ENCODE measurements around the gene MROH7. TPM values are rescaled to one million over a fixed set of nuclear protein-coding genes. Genes with fewer than 3 reads are reported as not detected.

MROH7 gene
- polyA plus RNA-seq, 3 donors = 0.22 to 0.33 (median 0.28) TPM

- 82 to 89% (median 86%) methylated on average over 7 of the region's 7 CpGs for WGBS, 3 donors
- H3K27ac ChIP-seq (ENCODE audit: low read depth, low read length) = no peak overlapping the region
Measured at GRCh38 chr1:54679706-54680105, 38.1 kb downstream of the MROH7 start.

GRCh38 chr1:54680387-54680786 lies 38.8 kb downstream of the MROH7 start:
- 83 to 86% (median 85%) methylated on average over 8 of the region's 8 CpGs for WGBS, 3 donors
- no peak overlapping the region for H3K27ac ChIP-seq (ENCODE audit: low read depth, low read length)

- H3K27ac ChIP-seq (ENCODE audit: low read depth, low read length) = no peak overlapping the region
Measured at GRCh38 chr1:54681358-54681757, 39.8 kb downstream of the MROH7 start.

- WGBS, 3 donors = 81 to 86% (median 84%) methylated on average over 6 of the region's 6 CpGs
- no peak overlapping the region for H3K27ac ChIP-seq (ENCODE audit: low read depth, low read length)
Measured at GRCh38 chr1:54683453-54683852, 41.9 kb downstream of the MROH7 start.

- 88 to 91% (median 89%) methylated on average over 4 of the region's 4 CpGs for WGBS, 3 donors
Measured at GRCh38 chr1:54685335-54685905, 43.8 kb downstream of the MROH7 start.

GRCh38 chr1:54686155-54686554 lies 44.6 kb downstream of the MROH7 start:
- WGBS, 3 donors = 81 to 92% (median 88%) methylated on average over 11 of the region's 11 CpGs
- H3K27ac ChIP-seq (ENCODE audit: low read depth, low read length) = no peak overlapping the region

More at GRCh38 chr1:54685335-54685905, 43.8 kb downstream of the MROH7 start:
- H3K27ac ChIP-seq (ENCODE audit: low read depth, low read length) = no peak overlapping the region

- 78 to 89% (median 82%) methylated on average over 8 of the region's 8 CpGs for WGBS, 3 donors
- no peak overlapping the region for H3K27ac ChIP-seq (ENCODE audit: low read depth, low read length)
Measured at GRCh38 chr1:54694771-54695170, 53.2 kb downstream of the MROH7 start.

GRCh38 chr1:54695221-54695620 lies 53.6 kb downstream of the MROH7 start:
- H3K27ac ChIP-seq (ENCODE audit: low read depth, low read length) = no peak overlapping the region
- WGBS, 3 donors = 82 to 93% (median 91%) methylated on average over 12 to 15 of the region's 15 CpGs

- 80 to 86% (median 80%) methylated on average over 1 of the region's 1 CpG for WGBS, 3 donors
- no peak overlapping the region for H3K27ac ChIP-seq (ENCODE audit: low read depth, low read length)
Measured at GRCh38 chr1:54695764-54696163, 54.2 kb downstream of the MROH7 start.

GRCh38 chr1:54696262-54696661 lies 54.7 kb downstream of the MROH7 start:
- no peak overlapping the region for H3K27ac ChIP-seq (ENCODE audit: low read depth, low read length)
- WGBS, 3 donors = 77 to 84% (median 79%) methylated on average over 3 of the region's 3 CpGs

GRCh38 chr1:54697896-54698295 lies 56.3 kb downstream of the MROH7 start:
- WGBS, 3 donors = 74 to 84% (median 84%) methylated on average over 6 of the region's 6 CpGs

GRCh38 chr1:54698346-54698745 lies 56.8 kb downstream of the MROH7 start:
- no peak overlapping the region for H3K27ac ChIP-seq (ENCODE audit: low read depth, low read length)
- WGBS, 3 donors = 60 to 75% (median 63%) methylated on average over 8 of the region's 8 CpGs

More at GRCh38 chr1:54697896-54698295, 56.3 kb downstream of the MROH7 start:
- no peak overlapping the region for H3K27ac ChIP-seq (ENCODE audit: low read depth, low read length)

- H3K27ac ChIP-seq (ENCODE audit: low read depth, low read length) = no peak overlapping the region
- 83 to 90% (median 87%) methylated on average over 11 of the region's 11 CpGs for WGBS, 3 donors
Measured at GRCh38 chr1:54699936-54700525, 58.4 kb downstream of the MROH7 start.

GRCh38 chr1:54701066-54701465 lies 59.5 kb downstream of the MROH7 start:
- WGBS, 3 donors = 92% methylated on average over 9 of the region's 9 CpGs
- no peak overlapping the region for H3K27ac ChIP-seq (ENCODE audit: low read depth, low read length)

GRCh38 chr1:54701996-54702395 lies 60.4 kb downstream of the MROH7 start:
- 78 to 95% (median 92%) methylated on average over 11 of the region's 11 CpGs for WGBS, 3 donors
- H3K27ac ChIP-seq (ENCODE audit: low read depth, low read length) = no peak overlapping the region

GRCh38 chr1:54703471-54703870 lies 61.9 kb downstream of the MROH7 start:
- H3K27ac ChIP-seq (ENCODE audit: low read depth, low read length) = no peak overlapping the region
- 91 to 93% (median 92%) methylated on average over 10 of the region's 10 CpGs for WGBS, 3 donors

- H3K27ac ChIP-seq (ENCODE audit: low read depth, low read length) = no peak overlapping the region
- WGBS, 3 donors = 76 to 84% (median 81%) methylated on average over 2 of the region's 2 CpGs
Measured at GRCh38 chr1:54705153-54705552, 63.6 kb downstream of the MROH7 start.

- 77 to 90% (median 83%) methylated on average over 4 of the region's 4 CpGs for WGBS, 3 donors
- H3K27ac ChIP-seq (ENCODE audit: low read depth, low read length) = no peak overlapping the region
Measured at GRCh38 chr1:54706419-54706818, 64.8 kb downstream of the MROH7 start.

GRCh38 chr1:54708385-54708784 lies 66.8 kb downstream of the MROH7 start:
- no peak overlapping the region for H3K27ac ChIP-seq (ENCODE audit: low read depth, low read length)

GRCh38 chr1:54709547-54710292 lies 68.1 kb downstream of the MROH7 start:
- H3K27ac ChIP-seq (ENCODE audit: low read depth, low read length) = no peak overlapping the region
- WGBS, 3 donors = 56 to 82% (median 78%) methylated on average over 8 of the region's 8 CpGs
